Measurements from ENCODE around the gene ZNF726. TPM values are rescaled to one million over a fixed set of nuclear protein-coding genes. Genes with fewer than 3 reads are reported as not detected.
"Not testable (repeated sequence)": the region's sequence is repeated elsewhere in the genome, so short reads cannot be mapped to it uniquely, and the experiment has no call there.

The ZNF726 gene
- total RNA-seq, 1 donor from 2014 or later = 10.7 TPM

- Mint-ChIP-seq H3K27me3 (ENCODE audit: insufficient read depth) (no peaks in the 10 kb centered on the region), H3K9me3 (peaks cover 69% of the 10 kb centered on the region), H3K4me1 (ENCODE audit: low read depth) (no peaks in the 10 kb centered on the region), H3K4me3 (no peak overlapping the region), H3K36me3 (ENCODE audit: low read depth) (no peaks in the 10 kb centered on the region), H3K27ac (no peak overlapping the region)
- DNase-seq (ENCODE audit: low spot score) = no peak
- intact Hi-C loops (cut with micrococcal nuclease) = no loop called here
Measured at GRCh38 chr19:23957660-23958281, 43.1 kb downstream of the ZNF726 start.

GRCh38 chr19:23963396-23963795, 48.7 kb downstream of the ZNF726 start:
- H3K9me3 Mint-ChIP-seq = peaks cover 60% of the 10 kb centered on the region
- H3K27me3 Mint-ChIP-seq (ENCODE audit: insufficient read depth); intact Hi-C loops (cut with micrococcal nuclease); H3K4me3 Mint-ChIP-seq; H3K27ac Mint-ChIP-seq; H3K4me1 Mint-ChIP-seq (ENCODE audit: low read depth); DNase-seq (ENCODE audit: low spot score); H3K36me3 Mint-ChIP-seq (ENCODE audit: low read depth): not testable (repeated sequence)

- H3K27me3 Mint-ChIP-seq (ENCODE audit: insufficient read depth); H3K27ac Mint-ChIP-seq; intact Hi-C loops (cut with micrococcal nuclease); H3K4me3 Mint-ChIP-seq; DNase-seq (ENCODE audit: low spot score); H3K36me3 Mint-ChIP-seq (ENCODE audit: low read depth); H3K4me1 Mint-ChIP-seq (ENCODE audit: low read depth): not testable (repeated sequence)
- H3K9me3 Mint-ChIP-seq = peaks cover 57% of the 10 kb centered on the region
Measured at GRCh38 chr19:23963881-23964280, 49.2 kb downstream of the ZNF726 start.

- H3K27ac Mint-ChIP-seq; intact Hi-C loops (cut with micrococcal nuclease); H3K36me3 Mint-ChIP-seq (ENCODE audit: low read depth); DNase-seq (ENCODE audit: low spot score); H3K4me3 Mint-ChIP-seq; H3K27me3 Mint-ChIP-seq (ENCODE audit: insufficient read depth); H3K4me1 Mint-ChIP-seq (ENCODE audit: low read depth): not testable (repeated sequence)
- H3K9me3 Mint-ChIP-seq = peaks cover 54% of the 10 kb centered on the region
Measured at GRCh38 chr19:23964334-23964733, 49.6 kb downstream of the ZNF726 start.

GRCh38 chr19:23969630-23970029, 54.9 kb downstream of the ZNF726 start:
- no peak overlapping the region for H3K27ac Mint-ChIP-seq
- peaks cover 4% of the 10 kb centered on the region for H3K27me3 Mint-ChIP-seq (ENCODE audit: insufficient read depth)
- intact Hi-C loops (cut with micrococcal nuclease) = no loop called here
- H3K36me3 Mint-ChIP-seq (ENCODE audit: low read depth) = no peaks in the 10 kb centered on the region
- no peak for DNase-seq (ENCODE audit: low spot score)
- peaks cover 42% of the 10 kb centered on the region for H3K9me3 Mint-ChIP-seq
- H3K4me3 Mint-ChIP-seq = no peak overlapping the region
- no peaks in the 10 kb centered on the region for H3K4me1 Mint-ChIP-seq (ENCODE audit: low read depth)

- Mint-ChIP-seq H3K4me3 (no peak overlapping the region), H3K36me3 (ENCODE audit: low read depth) (no peaks in the 10 kb centered on the region)
Measured at GRCh38 chr19:23971598-23971997, 56.9 kb downstream of the ZNF726 start.

GRCh38 chr19:23972161-23972560, 57.5 kb downstream of the ZNF726 start:
- Mint-ChIP-seq H3K4me3 (no peak overlapping the region), H3K27me3 (ENCODE audit: insufficient read depth) (peaks cover 4% of the 10 kb centered on the region), H3K36me3 (ENCODE audit: low read depth) (no peaks in the 10 kb centered on the region), H3K9me3 (peaks cover 39% of the 10 kb centered on the region), H3K27ac (no peak overlapping the region), H3K4me1 (ENCODE audit: low read depth) (no peaks in the 10 kb centered on the region)
- no peak for DNase-seq (ENCODE audit: low spot score)
- intact Hi-C loops (cut with micrococcal nuclease) = no loop called here

More at GRCh38 chr19:23971598-23971997, 56.9 kb downstream of the ZNF726 start:
- Mint-ChIP-seq H3K27me3 (ENCODE audit: insufficient read depth) (peaks cover 4% of the 10 kb centered on the region), H3K4me1 (ENCODE audit: low read depth) (no peaks in the 10 kb centered on the region), H3K27ac (no peak overlapping the region), H3K9me3 (peaks cover 41% of the 10 kb centered on the region)
- DNase-seq (ENCODE audit: low spot score) = no peak
- intact Hi-C loops (cut with micrococcal nuclease) = no loop called here

DNA sequence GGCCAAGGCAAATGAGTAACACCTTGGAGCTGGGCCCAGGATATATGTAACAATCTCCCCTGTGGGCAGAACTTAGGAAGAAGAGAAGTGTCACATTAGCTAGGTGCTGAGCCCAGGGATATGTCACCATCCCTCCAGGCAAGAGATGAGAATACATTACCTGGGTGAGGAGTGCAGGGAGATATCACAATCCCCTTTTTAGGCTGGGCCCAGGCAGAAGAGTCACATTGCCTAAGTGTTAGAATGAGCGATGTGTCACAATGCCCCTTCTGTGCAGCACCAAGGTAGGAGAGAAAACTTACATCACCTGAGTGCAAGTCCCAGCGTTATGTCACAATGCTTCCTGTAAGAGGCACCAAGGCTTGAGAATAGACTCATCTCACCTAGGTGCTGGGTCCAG, 60.3 kb downstream of the ZNF726 start:
- H3K9me3 Mint-ChIP-seq = peaks cover 41% of the 10 kb centered on the region
- intact Hi-C loops (cut with micrococcal nuclease) = no loop called here
- no peaks in the 10 kb centered on the region for H3K36me3 Mint-ChIP-seq (ENCODE audit: low read depth)
- H3K27me3 Mint-ChIP-seq (ENCODE audit: insufficient read depth) = peaks cover 4% of the 10 kb centered on the region
- H3K4me1 Mint-ChIP-seq (ENCODE audit: low read depth) = no peaks in the 10 kb centered on the region
- H3K4me3 Mint-ChIP-seq = no peak overlapping the region
- no peak overlapping the region for H3K27ac Mint-ChIP-seq
- DNase-seq (ENCODE audit: low spot score) = no peak

GRCh38 chr19:23976631-23977030, 61.9 kb downstream of the ZNF726 start:
- H3K4me1 Mint-ChIP-seq (ENCODE audit: low read depth); H3K4me3 Mint-ChIP-seq; H3K27me3 Mint-ChIP-seq (ENCODE audit: insufficient read depth); DNase-seq (ENCODE audit: low spot score); H3K36me3 Mint-ChIP-seq (ENCODE audit: low read depth); H3K27ac Mint-ChIP-seq; intact Hi-C loops (cut with micrococcal nuclease): not testable (repeated sequence)
- H3K9me3 Mint-ChIP-seq = peaks cover 46% of the 10 kb centered on the region

- H3K4me1 Mint-ChIP-seq (ENCODE audit: low read depth); H3K4me3 Mint-ChIP-seq; H3K27me3 Mint-ChIP-seq (ENCODE audit: insufficient read depth); intact Hi-C loops (cut with micrococcal nuclease); DNase-seq (ENCODE audit: low spot score); H3K27ac Mint-ChIP-seq; H3K36me3 Mint-ChIP-seq (ENCODE audit: low read depth): not testable (repeated sequence)
- peaks cover 51% of the 10 kb centered on the region for H3K9me3 Mint-ChIP-seq
Measured at GRCh38 chr19:23977256-23977655, 62.6 kb downstream of the ZNF726 start.

DNA sequence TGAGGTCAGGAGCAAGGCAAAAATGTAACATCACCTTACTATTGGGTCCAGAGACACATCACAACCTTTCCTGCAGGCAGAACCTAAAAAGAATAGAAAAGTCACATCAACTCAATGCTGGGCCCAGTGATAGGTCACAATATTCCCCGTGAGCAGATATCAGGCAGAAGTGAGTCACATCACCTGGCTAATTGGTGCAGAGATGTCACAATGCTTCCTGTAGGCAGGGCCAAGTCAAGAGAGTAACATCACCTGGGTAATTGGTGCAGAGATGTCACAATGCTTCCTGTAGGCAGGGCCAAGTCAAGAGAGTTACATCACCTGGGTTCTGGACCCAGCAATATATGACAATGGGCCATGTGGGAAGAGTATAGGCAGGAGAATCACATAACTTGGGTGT, 63.4 kb downstream of the ZNF726 start:
- H3K27me3 Mint-ChIP-seq (ENCODE audit: insufficient read depth) = no peaks in the 10 kb centered on the region
- intact Hi-C loops (cut with micrococcal nuclease) = no loop called here
- no peak overlapping the region for H3K4me3 Mint-ChIP-seq
- H3K36me3 Mint-ChIP-seq (ENCODE audit: low read depth) = no peaks in the 10 kb centered on the region
- no peak for DNase-seq (ENCODE audit: low spot score)
- no peaks in the 10 kb centered on the region for H3K4me1 Mint-ChIP-seq (ENCODE audit: low read depth)
- no peak overlapping the region for H3K27ac Mint-ChIP-seq
- H3K9me3 Mint-ChIP-seq = peaks cover 56% of the 10 kb centered on the region

- H3K4me1 Mint-ChIP-seq (ENCODE audit: low read depth) = no peaks in the 10 kb centered on the region
- intact Hi-C loops (cut with micrococcal nuclease) = no loop called here
Measured at GRCh38 chr19:23980805-23981204, 66.1 kb downstream of the ZNF726 start.

DNA sequence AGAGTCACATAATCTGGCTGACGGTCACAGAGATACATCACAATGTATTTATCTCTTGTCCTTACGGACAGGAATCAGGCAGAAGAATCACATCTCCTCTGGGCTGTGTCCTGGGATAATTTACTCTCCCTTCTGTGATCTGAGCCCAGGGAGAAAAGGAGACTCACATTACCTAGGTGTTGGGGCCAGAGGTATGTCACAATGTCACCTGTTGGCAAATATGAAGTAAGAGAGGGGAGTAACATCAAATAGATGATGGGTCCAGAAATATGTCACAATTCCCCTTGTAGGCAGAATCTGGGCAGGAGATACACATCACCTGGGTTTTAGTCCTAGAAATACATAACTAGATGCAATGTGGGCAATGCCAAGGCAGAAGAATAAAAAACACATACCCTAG, 67.2 kb downstream of the ZNF726 start:
- H3K27ac Mint-ChIP-seq = no peak overlapping the region
- peaks cover 58% of the 10 kb centered on the region for H3K9me3 Mint-ChIP-seq
- no peak for DNase-seq (ENCODE audit: low spot score)
- H3K4me1 Mint-ChIP-seq (ENCODE audit: low read depth) = no peaks in the 10 kb centered on the region
- no peak overlapping the region for H3K4me3 Mint-ChIP-seq
- no peaks in the 10 kb centered on the region for H3K27me3 Mint-ChIP-seq (ENCODE audit: insufficient read depth)
- intact Hi-C loops (cut with micrococcal nuclease) = no loop called here
- H3K36me3 Mint-ChIP-seq (ENCODE audit: low read depth) = no peaks in the 10 kb centered on the region

More at GRCh38 chr19:23980805-23981204, 66.1 kb downstream of the ZNF726 start:
- no peaks in the 10 kb centered on the region for H3K36me3 Mint-ChIP-seq (ENCODE audit: low read depth)
- no peak for DNase-seq (ENCODE audit: low spot score)
- no peak overlapping the region for H3K4me3 Mint-ChIP-seq
- no peaks in the 10 kb centered on the region for H3K27me3 Mint-ChIP-seq (ENCODE audit: insufficient read depth)
- H3K27ac Mint-ChIP-seq = no peak overlapping the region
- H3K9me3 Mint-ChIP-seq = peaks cover 53% of the 10 kb centered on the region

GRCh38 chr19:23983406-23983805, 68.7 kb downstream of the ZNF726 start:
- peaks cover 62% of the 10 kb centered on the region for H3K9me3 Mint-ChIP-seq

More at GRCh38 chr19:23983406-23983805, 68.7 kb downstream of the ZNF726 start:
- Mint-ChIP-seq H3K36me3 (ENCODE audit: low read depth) (no peaks in the 10 kb centered on the region), H3K4me1 (ENCODE audit: low read depth) (no peaks in the 10 kb centered on the region), H3K27me3 (ENCODE audit: insufficient read depth) (no peaks in the 10 kb centered on the region), H3K27ac (no peak overlapping the region), H3K4me3 (no peak overlapping the region)
- DNase-seq (ENCODE audit: low spot score) = no peak
- intact Hi-C loops (cut with micrococcal nuclease) = no loop called here
